ENCODE data around the gene SLAMF6.
"Not testable (repeated sequence)": the region's sequence is repeated elsewhere in the genome, so short reads cannot be mapped to it uniquely, and the experiment has no call there.

The SLAMF6 gene

GRCh38 chr1:160522622-160523345 is at the start of gene SLAMF6:
Gene SLAMF6 (minus strand): TSS chr1:160523255. CDS start chr1:160523192, 63 bp downstream.
- DNase-seq (ENCODE audit: low read depth): no peak

GRCh38 chr1:160570840-160571239 is 47.8 kb upstream of the SLAMF6 start:
- DNase-seq (ENCODE audit: low read depth): no peak

- no peak for DNase-seq (ENCODE audit: low read depth)
Observed at GRCh38 chr1:160569806-160570205, 46.8 kb upstream of the SLAMF6 start.

- DNase-seq (ENCODE audit: low read depth): no peak
Observed at GRCh38 chr1:160567858-160568682, 45.0 kb upstream of the SLAMF6 start.

- no peak for DNase-seq (ENCODE audit: low read depth)
Observed at GRCh38 chr1:160567341-160567740, 44.3 kb upstream of the SLAMF6 start.

GRCh38 chr1:160565564-160565963 is 42.5 kb upstream of the SLAMF6 start:
- no peak for DNase-seq (ENCODE audit: low read depth)

- DNase-seq (ENCODE audit: low read depth): not testable (repeated sequence)
Observed at GRCh38 chr1:160563230-160563629, 40.2 kb upstream of the SLAMF6 start.

GRCh38 chr1:160562745-160563144 is 39.7 kb upstream of the SLAMF6 start:
- not testable (repeated sequence) for DNase-seq (ENCODE audit: low read depth)

GRCh38 chr1:160560806-160561205 is 37.8 kb upstream of the SLAMF6 start:
- DNase-seq (ENCODE audit: low read depth): no peak

- DNase-seq (ENCODE audit: low read depth): no peak
Observed at GRCh38 chr1:160560045-160560705, 37.1 kb upstream of the SLAMF6 start.

- not testable (repeated sequence) for DNase-seq (ENCODE audit: low read depth)
Observed at GRCh38 chr1:160559437-160559836, 36.4 kb upstream of the SLAMF6 start.

GRCh38 chr1:160558660-160559380 is 35.8 kb upstream of the SLAMF6 start:
- DNase-seq (ENCODE audit: low read depth): no peak

GRCh38 chr1:160553778-160554177 is 30.7 kb upstream of the SLAMF6 start:
- DNase-seq (ENCODE audit: low read depth): no peak

- no peak for DNase-seq (ENCODE audit: low read depth)
Observed at GRCh38 chr1:160552425-160552824, 29.4 kb upstream of the SLAMF6 start.

- DNase-seq (ENCODE audit: low read depth): no peak
Observed at GRCh38 chr1:160550572-160551034, 27.5 kb upstream of the SLAMF6 start.

- DNase-seq (ENCODE audit: low read depth): no peak
Observed at GRCh38 chr1:160549665-160550006, 26.6 kb upstream of the SLAMF6 start.

GRCh38 chr1:160548960-160549664 is 26.1 kb upstream of the SLAMF6 start:
- DNase-seq (ENCODE audit: low read depth): no peak

- no peak for DNase-seq (ENCODE audit: low read depth)
Observed at GRCh38 chr1:160548183-160548582, 25.1 kb upstream of the SLAMF6 start.

- no peak for DNase-seq (ENCODE audit: low read depth)
Observed at GRCh38 chr1:160547422-160547821, 24.4 kb upstream of the SLAMF6 start.

GRCh38 chr1:160546942-160547341 is 23.9 kb upstream of the SLAMF6 start:
- no peak for DNase-seq (ENCODE audit: low read depth)

GRCh38 chr1:160544647-160545046 is 21.6 kb upstream of the SLAMF6 start:
- DNase-seq (ENCODE audit: low read depth): no peak
